Stimulated activated CD8-positive, alpha-beta memory T cell treated with anti-CD3 and anti-CD28 coated beads, Interleukin-12 subunit alpha, Interleukin-12 subunit beta, amount 100 ng/mL, for 1 hour (primary cell): ENCODE measurements around the gene ALLC.

Experiments
- DNase-seq: peaks from one replicate; pipeline ENCODE4 v3.0.0-alpha.2; 2020; ENCODE audit warnings: low read depth

Gene ALLC

GRCh38 chr2:3725458-3726250 is 67.7 kb downstream of the ALLC start:
- DNase-seq, result no peak

- no peak for DNase-seq
Observed at GRCh38 chr2:3726511-3726910, 68.5 kb downstream of the ALLC start.

- no peak for DNase-seq
Observed at GRCh38 chr2:3727397-3728045, 69.5 kb downstream of the ALLC start.

- DNase-seq, result no peak
Observed at GRCh38 chr2:3728104-3729054, 70.4 kb downstream of the ALLC start.

- DNase-seq, result no peak
Observed at GRCh38 chr2:3729055-3729448, 71.1 kb downstream of the ALLC start.

DNA sequence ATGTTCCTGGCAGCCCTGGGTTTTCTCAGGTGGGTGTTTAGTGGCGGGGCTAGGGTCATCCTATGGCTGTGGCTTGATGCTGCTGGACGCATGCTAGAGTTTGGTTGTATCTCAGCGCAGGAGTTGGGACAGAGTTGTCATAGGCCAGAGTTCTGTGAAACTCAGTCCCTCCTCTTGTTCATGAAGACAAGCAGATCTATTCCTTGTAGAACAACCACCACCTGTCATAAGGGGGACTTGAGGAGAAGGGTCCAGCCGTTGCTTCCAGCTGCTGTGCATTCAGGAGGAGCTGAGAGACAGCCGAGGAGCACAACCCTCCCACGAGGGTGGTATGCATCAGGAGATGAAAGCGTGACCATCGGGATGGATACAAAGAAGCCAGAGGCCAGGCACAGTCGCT is 71.8 kb downstream of the ALLC start:
- no peak for DNase-seq

- DNase-seq, result no peak
Observed at GRCh38 chr2:3730646-3731045, 72.6 kb downstream of the ALLC start.

GRCh38 chr2:3731829-3732228 is 73.8 kb downstream of the ALLC start:
- no peak for DNase-seq

DNA sequence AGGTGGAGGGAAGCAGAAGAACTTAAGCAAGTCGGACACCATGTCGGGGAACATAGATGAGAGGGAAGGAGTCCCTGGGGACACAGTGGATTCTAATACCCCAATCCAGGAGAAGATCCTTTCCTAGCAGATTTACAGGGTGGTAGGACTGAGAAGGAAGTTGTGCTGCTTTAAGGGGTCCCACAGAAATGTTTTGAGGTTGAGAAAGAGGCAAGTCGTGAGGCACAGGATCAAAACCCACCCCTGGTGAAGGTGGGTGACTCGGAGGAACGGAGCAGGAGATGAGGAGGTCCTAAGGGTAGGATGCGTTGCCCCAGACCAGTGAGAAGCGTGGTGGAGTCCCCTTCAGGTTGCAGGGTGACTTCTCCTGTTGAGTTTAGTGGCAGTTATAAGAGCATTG is 78.1 kb downstream of the ALLC start:
- no peak for DNase-seq

DNA sequence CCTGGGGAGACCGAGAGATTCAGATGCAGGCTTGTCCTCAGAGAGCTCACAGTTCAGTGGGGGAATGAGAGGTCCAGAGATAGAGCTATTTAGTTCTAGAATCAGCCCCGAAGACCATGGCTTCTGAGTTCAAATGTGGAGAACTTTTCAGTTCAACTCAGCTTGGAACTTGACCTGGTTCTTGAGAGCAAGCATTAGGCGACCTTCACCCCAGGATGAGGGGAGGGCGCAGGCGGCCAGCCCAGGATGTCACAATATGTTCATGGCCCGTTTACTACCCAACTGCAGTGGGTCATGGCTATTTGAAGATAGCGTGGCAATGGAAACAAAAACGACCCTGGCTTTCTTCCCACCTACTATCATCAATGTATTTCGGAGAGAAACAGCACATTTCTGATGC is 79.1 kb downstream of the ALLC start:
- DNase-seq, result no peak

- DNase-seq, result no peak
Observed at GRCh38 chr2:3738454-3738853, 80.5 kb downstream of the ALLC start.

DNA sequence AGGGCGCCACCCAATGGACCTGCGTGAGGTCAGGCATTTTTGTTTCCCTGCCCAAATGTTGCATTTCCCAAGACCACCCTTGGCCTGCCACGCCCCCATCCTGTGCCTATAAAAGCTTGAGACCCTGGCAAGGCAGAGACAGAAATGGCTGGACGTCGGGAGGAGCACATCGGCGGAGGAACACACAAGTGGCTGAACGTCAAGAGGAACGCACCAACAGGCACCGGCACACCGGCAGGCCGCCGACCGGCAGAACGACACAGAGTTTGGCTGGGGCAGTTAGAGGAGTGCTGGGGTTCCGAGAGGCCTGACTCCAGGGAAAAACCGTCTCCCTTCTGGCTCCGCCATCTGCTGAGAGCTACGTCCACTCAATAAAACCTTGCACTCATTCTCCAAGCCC is 81.3 kb downstream of the ALLC start:
- DNase-seq, result no peak

DNA sequence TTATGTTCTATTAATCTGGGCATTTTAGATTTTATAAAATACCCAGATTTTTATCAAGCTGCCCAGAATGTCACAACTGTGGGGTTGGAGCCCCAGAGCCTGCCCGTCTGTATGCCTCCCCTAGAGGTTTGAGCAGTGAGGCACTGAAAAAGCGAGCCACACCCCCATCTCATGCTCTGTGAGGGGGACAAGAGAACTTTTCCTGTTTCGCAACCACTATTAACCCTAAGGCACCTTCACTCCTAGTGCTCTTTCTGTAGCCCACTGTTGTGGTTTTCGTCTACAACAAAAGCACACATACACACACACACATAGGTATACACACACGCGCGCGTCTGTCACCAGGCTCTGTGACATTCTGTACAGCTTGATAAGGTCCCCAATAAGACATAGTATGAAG is 83.4 kb downstream of the ALLC start:
- DNase-seq, result no peak

- DNase-seq, result no peak
Observed at GRCh38 chr2:3741867-3742602, 84.0 kb downstream of the ALLC start.

- no peak for DNase-seq
Observed at GRCh38 chr2:3742743-3743508, 84.9 kb downstream of the ALLC start.

- no peak for DNase-seq
Observed at GRCh38 chr2:3743951-3744555, 86.1 kb downstream of the ALLC start.

GRCh38 chr2:3745920-3746319 is 87.9 kb downstream of the ALLC start:
- no peak for DNase-seq

- DNase-seq, result no peak
Observed at GRCh38 chr2:3747032-3747654, 89.1 kb downstream of the ALLC start.

DNA sequence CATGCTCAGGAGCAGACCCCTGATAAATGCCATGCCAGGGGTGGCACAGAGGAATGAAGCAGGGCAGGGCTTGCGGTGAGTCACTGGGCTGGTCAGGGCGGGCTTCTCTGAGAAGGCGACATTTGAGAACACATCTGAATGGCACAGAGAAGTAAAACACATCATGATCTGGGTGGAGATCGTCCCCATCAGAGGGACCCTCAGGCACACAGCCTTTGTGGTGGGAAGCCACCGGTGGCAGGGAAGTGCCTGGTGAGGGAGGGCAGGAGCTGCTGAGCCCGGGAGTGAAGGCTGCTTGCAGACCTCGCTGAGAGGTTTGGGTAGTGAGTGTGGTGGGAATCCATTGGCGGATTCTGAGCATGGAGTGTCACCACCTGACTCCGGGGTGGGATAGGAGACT is 89.8 kb downstream of the ALLC start:
- no peak for DNase-seq

DNA sequence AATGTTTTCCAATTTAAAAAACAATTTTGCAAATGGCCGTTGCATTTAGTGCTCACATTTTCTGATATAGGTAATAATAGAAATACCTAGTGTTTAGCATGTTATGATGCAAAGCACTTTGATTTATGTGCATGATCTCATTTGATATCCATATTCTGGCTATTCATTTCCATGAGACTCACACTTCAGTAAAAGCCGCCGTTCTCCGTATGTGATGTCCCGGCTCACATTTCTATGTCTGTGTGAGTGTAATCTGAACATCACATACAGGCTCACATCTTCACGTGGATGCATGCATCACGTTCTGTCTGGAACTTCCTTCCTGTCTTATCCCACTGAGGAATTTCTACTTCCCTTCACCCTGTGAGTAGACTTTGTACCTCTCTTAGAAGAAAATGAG is 91.2 kb downstream of the ALLC start:
- no peak for DNase-seq
